HL-60 (cell line): ENCODE results near the gene SELENOI.

Experiments used
- CTCF ChIP-seq: IDR thresholded peaks from one replicate; pipeline ENCODE4 v1.5.1; 2011; ENCODE audit warnings: low read length, control low read depth, inconsistent platforms; ENCODE audit not compliant: insufficient read depth
- GABPA ChIP-seq: IDR thresholded peaks from 2 replicates; pipeline ENCODE4 v1.6.1; 2012; ENCODE audit warnings: low read depth
- POLR2AphosphoS5 ChIP-seq: IDR thresholded peaks from 2 replicates; pipeline ENCODE4 v1.6.1; 2012; ENCODE audit warnings: low read depth
- SPI1 ChIP-seq: IDR thresholded peaks from 2 replicates; pipeline ENCODE4 v1.6.1; 2012; ENCODE audit warnings: low read depth, mild to moderate bottlenecking, borderline replicate concordance
- TF ChIP-seq, protein P1 (sequence below): IDR thresholded peaks from 2 replicates; pipeline ENCODE4 v1.6.1; 2012; ENCODE audit warnings: low read depth; ENCODE audit not compliant: insufficient replicate concordance

DNA sequence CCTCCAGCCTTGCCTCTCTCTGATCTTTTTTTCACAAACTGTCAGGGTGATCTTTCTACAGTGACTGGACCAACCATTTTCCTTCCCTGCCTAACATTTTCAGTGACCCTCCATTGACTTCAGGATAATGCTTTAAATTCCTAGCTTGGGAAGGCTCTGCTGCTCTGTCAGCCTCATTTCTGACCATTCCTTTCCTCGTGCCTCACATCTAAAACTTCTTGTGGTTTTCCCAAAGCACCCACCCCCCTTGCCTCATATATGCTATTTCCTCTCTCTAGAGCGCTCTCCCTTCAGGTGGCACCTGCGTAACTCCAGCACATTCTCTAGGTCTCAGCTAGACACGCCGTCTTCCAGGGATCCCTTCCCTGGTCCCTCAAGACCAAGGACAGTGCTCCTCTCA lies 93.0 kb downstream of the SELENOI start:
- TF ChIP-seq, protein P1, sequence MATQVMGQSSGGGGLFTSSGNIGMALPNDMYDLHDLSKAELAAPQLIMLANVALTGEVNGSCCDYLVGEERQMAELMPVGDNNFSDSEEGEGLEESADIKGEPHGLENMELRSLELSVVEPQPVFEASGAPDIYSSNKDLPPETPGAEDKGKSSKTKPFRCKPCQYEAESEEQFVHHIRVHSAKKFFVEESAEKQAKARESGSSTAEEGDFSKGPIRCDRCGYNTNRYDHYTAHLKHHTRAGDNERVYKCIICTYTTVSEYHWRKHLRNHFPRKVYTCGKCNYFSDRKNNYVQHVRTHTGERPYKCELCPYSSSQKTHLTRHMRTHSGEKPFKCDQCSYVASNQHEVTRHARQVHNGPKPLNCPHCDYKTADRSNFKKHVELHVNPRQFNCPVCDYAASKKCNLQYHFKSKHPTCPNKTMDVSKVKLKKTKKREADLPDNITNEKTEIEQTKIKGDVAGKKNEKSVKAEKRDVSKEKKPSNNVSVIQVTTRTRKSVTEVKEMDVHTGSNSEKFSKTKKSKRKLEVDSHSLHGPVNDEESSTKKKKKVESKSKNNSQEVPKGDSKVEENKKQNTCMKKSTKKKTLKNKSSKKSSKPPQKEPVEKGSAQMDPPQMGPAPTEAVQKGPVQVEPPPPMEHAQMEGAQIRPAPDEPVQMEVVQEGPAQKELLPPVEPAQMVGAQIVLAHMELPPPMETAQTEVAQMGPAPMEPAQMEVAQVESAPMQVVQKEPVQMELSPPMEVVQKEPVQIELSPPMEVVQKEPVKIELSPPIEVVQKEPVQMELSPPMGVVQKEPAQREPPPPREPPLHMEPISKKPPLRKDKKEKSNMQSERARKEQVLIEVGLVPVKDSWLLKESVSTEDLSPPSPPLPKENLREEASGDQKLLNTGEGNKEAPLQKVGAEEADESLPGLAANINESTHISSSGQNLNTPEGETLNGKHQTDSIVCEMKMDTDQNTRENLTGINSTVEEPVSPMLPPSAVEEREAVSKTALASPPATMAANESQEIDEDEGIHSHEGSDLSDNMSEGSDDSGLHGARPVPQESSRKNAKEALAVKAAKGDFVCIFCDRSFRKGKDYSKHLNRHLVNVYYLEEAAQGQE, result no peak
- no peak for TF ChIP-seq CTCF
- no peak for TF ChIP-seq GABPA
- no peak for TF ChIP-seq POLR2AphosphoS5
- TF ChIP-seq SPI1, result no peak
